Measurements from ENCODE around the gene SGCD. TPM values are rescaled to one million over a fixed set of nuclear protein-coding genes. Genes with fewer than 3 reads are reported as not detected.

Gene SGCD
- total RNA-seq, 1 donor from 2014 or later: 6.0 TPM

- ATAC-seq: no peak
- H3K36me3 ChIP-seq: no peaks in the 10 kb centered on the region
- no peaks in the 10 kb centered on the region for H3K4me1 ChIP-seq
- TF ChIP-seq, protein P1, sequence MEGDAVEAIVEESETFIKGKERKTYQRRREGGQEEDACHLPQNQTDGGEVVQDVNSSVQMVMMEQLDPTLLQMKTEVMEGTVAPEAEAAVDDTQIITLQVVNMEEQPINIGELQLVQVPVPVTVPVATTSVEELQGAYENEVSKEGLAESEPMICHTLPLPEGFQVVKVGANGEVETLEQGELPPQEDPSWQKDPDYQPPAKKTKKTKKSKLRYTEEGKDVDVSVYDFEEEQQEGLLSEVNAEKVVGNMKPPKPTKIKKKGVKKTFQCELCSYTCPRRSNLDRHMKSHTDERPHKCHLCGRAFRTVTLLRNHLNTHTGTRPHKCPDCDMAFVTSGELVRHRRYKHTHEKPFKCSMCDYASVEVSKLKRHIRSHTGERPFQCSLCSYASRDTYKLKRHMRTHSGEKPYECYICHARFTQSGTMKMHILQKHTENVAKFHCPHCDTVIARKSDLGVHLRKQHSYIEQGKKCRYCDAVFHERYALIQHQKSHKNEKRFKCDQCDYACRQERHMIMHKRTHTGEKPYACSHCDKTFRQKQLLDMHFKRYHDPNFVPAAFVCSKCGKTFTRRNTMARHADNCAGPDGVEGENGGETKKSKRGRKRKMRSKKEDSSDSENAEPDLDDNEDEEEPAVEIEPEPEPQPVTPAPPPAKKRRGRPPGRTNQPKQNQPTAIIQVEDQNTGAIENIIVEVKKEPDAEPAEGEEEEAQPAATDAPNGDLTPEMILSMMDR (IDR thresholded peaks at IDR 0.05): no peak
- H3K9me3 ChIP-seq: no peaks in the 10 kb centered on the region
- no peak overlapping the region for H3K27ac ChIP-seq
- intact Hi-C loops (cut with DNase I): no loop called here
- H3K27me3 ChIP-seq (ENCODE audit: low read depth): no peaks in the 10 kb centered on the region
- H3K4me3 ChIP-seq: no peak overlapping the region
- DNase-seq: no peak
Observed at GRCh38 chr5:156314416-156314815, 12.5 kb upstream of the SGCD start.

DNA sequence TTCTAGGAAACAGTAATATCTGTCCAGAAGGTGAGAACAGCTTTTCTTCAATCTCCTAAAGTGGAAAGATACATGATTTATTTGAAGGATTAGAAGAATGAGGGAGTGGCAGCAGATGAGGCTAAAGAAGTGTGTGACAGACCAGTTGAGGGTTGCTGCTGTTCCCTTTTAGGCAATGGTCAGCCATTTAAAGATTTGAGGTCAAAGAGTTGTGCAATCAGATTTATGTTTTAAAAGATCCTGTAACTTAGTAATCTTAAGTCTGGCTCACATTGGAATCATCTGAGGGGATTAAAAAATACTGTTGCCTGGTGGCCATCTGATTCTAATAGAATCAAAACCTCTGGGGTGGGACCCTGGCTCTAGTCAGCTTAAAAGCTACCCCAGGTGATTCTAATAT is 4.3 kb upstream of the SGCD start:
- peaks cover 4% of the 10 kb centered on the region for H3K4me1 ChIP-seq
- H3K4me3 ChIP-seq: no peak overlapping the region
- ATAC-seq: no peak
- H3K9me3 ChIP-seq: no peaks in the 10 kb centered on the region
- H3K27me3 ChIP-seq (ENCODE audit: low read depth): no peaks in the 10 kb centered on the region
- no peak for DNase-seq
- H3K36me3 ChIP-seq: no peaks in the 10 kb centered on the region
- intact Hi-C loops (cut with DNase I): no loop called here
- H3K27ac ChIP-seq: no peak overlapping the region
- TF ChIP-seq, protein P1 (IDR thresholded peaks at IDR 0.05): no peak

DNA sequence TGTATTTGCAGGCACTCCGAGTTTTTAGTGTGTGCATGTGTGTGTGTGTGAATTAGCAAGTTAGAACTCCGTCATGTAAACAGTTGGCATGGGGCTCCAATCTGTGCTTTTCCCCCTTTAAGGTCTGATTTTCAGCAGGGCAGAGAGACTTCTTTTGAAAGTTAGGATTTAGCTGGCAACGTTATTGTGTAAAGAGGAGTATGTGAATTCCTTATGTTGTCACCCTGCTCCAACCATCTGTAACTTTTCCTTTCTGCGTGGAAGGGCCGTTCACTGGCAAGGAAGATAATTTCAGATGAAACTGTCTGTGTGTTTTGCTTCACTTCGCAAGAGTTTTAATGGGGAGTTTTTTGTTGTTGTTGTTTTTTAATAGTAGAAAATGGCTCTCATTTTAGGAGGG is 332 bp downstream of the SGCD start:
- no peak for DNase-seq
- peak in 1 of 2 donors; percentile 14 for ATAC-seq
- Histone ChIP-seq H3K4me3 (peak overlapping the region; percentile 43), H3K27me3 (ENCODE audit: low read depth) (no peaks in the 10 kb centered on the region), H3K27ac (peak overlapping the region; percentile 51), H3K4me1 (peaks cover 4% of the 10 kb centered on the region), H3K36me3 (no peaks in the 10 kb centered on the region), H3K9me3 (no peaks in the 10 kb centered on the region)
- TF ChIP-seq, protein P1 (IDR thresholded peaks at IDR 0.05): no peak
- intact Hi-C loops (cut with DNase I): no loop called here

GRCh38 chr5:156328161-156328560 is 1.2 kb downstream of the SGCD start:
- no peaks in the 10 kb centered on the region for H3K27me3 ChIP-seq (ENCODE audit: low read depth)
- TF ChIP-seq, protein P1 (IDR thresholded peaks at IDR 0.05): no peak
- peaks cover 4% of the 10 kb centered on the region for H3K4me1 ChIP-seq
- H3K36me3 ChIP-seq: no peaks in the 10 kb centered on the region
- H3K9me3 ChIP-seq: no peaks in the 10 kb centered on the region
- H3K27ac ChIP-seq: no peak overlapping the region
- intact Hi-C loops (cut with DNase I): no loop called here
- ATAC-seq (no peak), DNase-seq (no peak)
- H3K4me3 ChIP-seq: peak overlapping the region; percentile 43

- Histone ChIP-seq H3K4me1 (peaks cover 4% of the 10 kb centered on the region), H3K4me3 (no peak overlapping the region), H3K9me3 (no peaks in the 10 kb centered on the region), H3K27me3 (ENCODE audit: low read depth) (no peaks in the 10 kb centered on the region), H3K27ac (no peak overlapping the region), H3K36me3 (no peaks in the 10 kb centered on the region)
- no peak for ATAC-seq
- DNase-seq: no peak
- TF ChIP-seq, protein P1 (IDR thresholded peaks at IDR 0.05): no peak
- intact Hi-C loops (cut with DNase I): no loop called here
Observed at GRCh38 chr5:156328766-156329165, 1.8 kb downstream of the SGCD start.

DNA sequence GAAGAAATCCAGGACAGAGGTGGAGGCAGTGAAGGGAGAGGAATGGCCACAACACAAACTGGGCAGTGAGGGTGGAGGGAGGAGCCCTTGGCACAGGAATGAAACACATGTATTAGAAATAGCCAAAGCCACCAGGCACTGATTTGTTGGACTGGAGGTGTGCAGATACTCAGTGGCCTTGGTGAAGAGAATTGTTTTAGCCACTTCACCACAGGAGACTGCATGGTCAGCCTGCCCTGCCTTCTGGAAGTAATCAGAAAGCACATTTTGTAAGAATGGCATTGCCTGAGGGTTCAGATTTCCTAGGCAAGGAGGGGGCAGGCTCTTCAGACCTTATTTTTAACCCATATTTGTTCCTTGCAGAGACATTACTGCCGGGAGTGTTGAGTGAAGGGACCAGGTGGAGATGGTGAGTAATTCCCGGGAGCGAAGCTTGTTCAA is 2.2 kb downstream of the SGCD start:
- H3K36me3 ChIP-seq: no peaks in the 10 kb centered on the region
- TF ChIP-seq, protein P1 (IDR thresholded peaks at IDR 0.05): no peak
- DNase-seq (no peak), ATAC-seq (no peak)
- no peaks in the 10 kb centered on the region for H3K9me3 ChIP-seq
- no peak overlapping the region for H3K4me3 ChIP-seq
- no peak overlapping the region for H3K27ac ChIP-seq
- intact Hi-C loops (cut with DNase I): no loop called here
- H3K4me1 ChIP-seq: peaks cover 4% of the 10 kb centered on the region
- no peaks in the 10 kb centered on the region for H3K27me3 ChIP-seq (ENCODE audit: low read depth)
